ENCODE measurements around the gene CEP170.

The CEP170 gene

GRCh38 chr1:243267914-243268653, 13.0 kb upstream of the CEP170 start:
- DNase-seq = peak; percentile 39

DNA sequence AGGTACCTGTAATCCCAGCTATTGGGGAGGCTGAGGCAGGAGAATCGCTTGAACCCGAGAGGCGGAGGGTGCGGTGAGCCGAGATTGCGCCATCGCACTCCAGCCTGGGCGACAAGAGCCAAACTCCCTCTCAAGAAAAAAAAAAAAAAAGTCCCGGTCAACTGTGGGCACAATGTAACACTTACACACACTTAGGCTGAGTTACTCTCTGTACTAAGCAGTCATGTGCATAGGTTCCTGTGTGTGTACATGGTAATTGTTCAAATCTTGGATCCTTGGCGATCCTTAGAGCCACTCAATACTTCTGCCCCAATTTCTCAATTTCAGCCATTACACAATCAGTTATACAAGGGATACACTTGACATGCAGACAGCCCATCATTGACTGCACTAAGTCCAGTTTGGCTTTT, 12.4 kb upstream of the CEP170 start:
- DNase-seq = no peak

DNA sequence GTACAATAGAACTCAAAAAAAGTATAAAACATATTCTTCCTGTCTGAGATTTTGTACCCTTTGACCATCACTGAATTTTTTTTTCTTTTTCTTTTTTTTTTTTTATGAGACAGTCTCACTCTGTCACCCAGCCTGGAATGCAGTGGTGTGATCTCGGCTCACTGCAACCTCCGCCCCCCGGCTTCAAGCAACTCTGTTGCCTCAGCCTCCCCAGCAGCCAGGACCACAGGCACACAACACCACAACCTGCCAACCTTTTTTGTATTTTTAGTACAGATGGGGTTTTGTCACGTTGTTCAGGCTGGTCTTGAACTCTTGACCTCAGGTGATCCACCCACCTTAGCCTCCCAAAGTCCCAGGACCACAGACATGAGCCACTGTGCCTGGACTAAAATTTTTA, 11.2 kb upstream of the CEP170 start:
- DNase-seq = no peak

DNA sequence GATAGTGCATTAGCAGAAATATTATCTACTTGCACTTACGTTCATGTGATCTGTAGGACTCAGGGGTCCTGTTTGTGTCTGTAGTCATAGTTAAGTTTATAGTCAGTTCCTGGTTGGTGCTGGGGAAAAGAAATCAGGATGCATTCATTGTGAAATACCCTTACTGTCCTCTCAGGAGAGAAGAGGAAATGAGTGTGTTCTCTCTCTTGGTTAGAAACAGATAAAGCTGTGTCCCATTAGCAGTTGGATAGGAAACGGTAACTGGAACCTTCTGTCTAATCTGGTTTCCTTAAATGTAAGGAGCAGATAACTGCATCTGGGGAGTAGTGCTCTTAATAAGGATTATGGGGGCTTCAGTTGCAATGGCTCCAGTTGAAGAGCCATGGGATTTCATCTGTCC, 9.6 kb upstream of the CEP170 start:
- peak; percentile 83 for DNase-seq

- no peak for DNase-seq
Measured at GRCh38 chr1:243261390-243261789, 6.3 kb upstream of the CEP170 start.

DNA sequence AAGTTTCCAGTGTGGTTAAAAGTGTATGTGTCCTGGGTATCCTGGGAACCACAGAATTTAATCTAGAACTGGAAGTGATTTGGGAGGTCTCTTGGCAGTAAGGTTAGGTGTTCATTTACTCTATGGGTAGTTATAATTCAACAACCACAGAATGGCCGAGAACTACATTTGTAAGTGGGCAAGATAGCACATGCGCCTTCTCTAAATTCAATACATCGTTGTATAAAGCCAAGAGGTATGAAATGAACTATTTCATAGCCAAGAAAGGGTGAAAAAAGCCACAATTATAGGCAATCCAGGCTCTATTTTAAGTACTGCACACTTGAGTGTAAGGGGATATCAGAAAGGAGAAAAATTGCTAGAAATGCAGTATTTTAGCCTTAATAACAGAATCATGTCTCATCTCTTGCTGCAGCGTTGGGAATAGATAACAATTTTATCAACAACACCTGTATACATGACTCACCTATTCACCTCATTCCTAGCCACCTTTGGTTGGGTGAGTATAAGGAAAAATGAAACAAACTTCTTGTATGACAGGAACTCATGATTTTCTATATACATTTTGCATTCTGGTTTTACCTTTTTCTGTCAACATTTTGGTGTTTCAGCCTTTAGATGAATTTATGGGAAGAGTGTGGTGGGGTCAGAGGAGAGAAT, 5.3 kb upstream of the CEP170 start:
- no peak for DNase-seq

DNA sequence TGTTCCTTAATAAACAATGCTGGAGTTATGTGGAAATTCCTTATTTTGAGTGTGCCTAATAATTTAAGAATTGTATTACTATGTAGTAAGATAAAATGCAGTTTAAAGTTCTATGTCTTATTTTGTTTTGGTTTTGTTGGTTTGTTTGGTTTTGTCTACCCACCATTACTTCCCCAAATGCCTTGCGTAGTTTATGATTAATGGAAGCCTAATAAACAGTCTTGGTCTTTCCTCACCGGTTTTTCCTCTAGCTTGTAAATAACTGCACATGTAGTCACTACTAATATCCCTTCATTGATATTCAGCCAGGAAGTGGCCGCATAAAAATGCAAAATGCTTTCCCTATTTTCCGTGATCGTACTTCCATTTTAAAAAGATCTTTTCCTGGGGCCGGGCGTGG, 3.6 kb upstream of the CEP170 start:
- no peak for DNase-seq

DNA sequence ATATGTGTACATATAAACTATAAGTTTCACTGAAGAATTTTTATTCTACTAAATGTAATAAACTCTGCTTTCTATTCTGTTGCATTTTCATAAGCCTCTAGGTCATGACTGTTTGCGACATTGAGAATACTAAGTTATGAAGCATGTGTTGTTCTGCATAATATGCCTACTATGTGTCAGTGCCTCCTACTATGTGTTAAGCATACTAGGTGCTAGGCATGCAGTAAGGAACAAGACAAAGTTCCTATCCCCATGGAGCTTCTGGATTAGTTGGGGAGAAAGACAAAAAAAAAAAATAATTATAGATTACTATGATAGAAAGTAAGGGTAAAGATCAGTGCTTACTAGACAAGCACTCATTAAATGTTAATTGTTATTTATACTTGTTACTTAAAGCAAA, 2.1 kb upstream of the CEP170 start:
- no peak for DNase-seq

GRCh38 chr1:243256590-243256989, 1.5 kb upstream of the CEP170 start:
- DNase-seq = no peak

GRCh38 chr1:243255791-243256512, 871 bp upstream of the CEP170 start, which contains the start of gene SDCCAG8:
SDCCAG8 (plus strand) TSS chr1:243256041; CDS start chr1:243256174, 133 bp downstream.
- peak; percentile 98 for DNase-seq

DNA sequence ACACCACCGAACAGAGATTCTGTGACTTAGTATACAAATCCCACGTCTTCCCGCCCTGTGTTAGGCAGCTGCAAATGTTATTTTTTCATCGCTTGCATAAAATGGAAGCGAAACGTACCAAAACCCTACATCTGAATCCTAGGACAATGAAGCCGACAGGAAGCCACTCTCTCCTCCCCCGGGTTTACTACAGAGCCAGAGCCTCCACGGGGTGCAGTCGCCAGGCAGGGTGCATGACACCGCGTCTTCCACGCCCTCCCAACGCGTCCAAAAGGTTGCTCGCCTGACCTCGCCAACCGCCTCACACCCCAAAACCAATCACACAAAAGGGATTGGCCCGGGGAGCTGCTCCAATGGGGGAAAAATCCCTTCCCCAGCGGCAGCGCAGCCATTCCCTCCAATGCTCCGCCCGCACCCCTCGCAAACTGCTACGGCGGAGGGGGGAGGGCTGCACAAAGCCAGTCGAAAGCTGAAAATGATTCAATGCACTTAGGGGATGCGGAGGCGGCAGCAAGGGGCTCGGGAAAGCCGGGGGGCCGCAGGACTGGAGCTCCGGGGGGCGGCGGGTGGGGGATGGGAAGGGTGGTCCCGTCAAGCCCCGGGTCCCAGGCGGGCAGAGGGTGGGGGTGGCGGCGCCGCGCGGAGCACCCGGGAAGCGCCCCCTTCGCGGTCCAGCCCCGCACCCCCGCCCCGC, 701 bp downstream of the CEP170 start:
- peak; percentile 48 for DNase-seq

- DNase-seq = no peak
Measured at GRCh38 chr1:243253926-243254232, 1.2 kb downstream of the CEP170 start.

DNA sequence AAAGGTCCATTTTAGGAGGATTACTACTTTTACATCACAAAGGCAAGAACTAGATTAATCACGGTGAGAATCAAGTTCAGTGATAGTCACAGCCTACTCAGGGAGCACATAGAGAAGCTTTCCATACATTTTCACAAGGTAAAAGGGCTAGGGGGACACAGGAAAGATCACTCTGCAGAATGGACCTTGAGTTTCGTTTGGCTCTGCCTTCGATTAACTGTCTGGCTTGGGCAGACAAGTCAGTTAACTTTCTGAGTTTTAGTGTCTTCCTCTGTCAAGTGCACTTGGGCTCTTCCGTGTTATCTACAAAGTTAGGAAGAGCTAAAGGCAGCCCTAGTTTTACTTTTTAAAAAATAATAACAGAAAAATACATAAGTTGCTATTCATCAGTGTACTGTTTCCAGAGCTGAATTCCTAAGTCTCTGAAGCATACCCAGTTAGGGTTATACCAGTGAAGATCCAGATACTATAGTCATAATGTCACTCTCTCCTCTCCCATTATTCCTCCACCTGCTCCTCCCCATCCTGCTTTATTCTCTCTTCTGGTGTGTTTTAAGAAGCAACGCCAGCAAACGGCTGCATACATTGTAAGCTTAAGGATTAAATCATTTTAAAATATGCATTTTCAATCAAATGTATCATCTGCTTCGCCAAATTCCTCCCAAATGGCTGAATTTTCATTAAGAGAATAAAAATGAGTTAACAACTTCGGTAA, 1.7 kb downstream of the CEP170 start:
- DNase-seq = no peak

- no peak for DNase-seq
Measured at GRCh38 chr1:243251539-243251938, 3.5 kb downstream of the CEP170 start.

DNA sequence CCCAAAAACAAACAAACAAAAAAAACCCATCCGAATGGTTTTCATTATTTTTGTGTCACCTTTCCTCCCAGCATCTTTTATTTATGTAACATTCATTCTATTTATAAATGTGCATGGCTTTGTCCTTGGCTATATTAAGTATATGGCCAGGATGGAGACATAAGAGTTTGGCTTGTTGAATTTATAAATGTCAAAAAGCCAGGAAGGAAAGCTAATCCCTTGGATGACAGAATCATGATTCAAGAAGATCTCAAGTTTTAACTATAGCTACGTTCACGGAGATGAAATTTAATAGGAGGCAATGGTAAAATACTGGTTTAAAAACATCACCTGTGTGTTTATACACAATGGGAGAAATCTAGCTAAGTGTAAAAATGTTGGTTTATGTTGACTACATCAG, 5.0 kb downstream of the CEP170 start:
- DNase-seq = no peak

DNA sequence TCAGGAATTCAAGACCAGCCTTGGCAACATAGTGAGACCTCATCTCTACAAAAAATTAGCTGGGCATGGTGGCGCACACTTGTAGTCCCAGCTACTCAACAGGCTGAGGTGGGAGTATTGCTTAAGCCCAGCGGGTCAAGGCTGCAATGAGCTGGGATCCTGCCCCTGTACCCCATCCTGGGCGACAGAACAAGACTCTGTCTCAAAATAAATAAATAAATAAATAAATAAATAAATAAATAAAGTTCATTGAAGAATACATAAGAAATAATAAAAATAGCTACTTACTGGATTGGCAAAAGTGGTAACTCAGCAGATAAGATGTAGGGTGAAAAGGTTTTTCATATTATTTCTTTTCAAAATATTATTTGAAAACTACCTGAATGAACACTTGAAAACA, 5.9 kb downstream of the CEP170 start:
- no peak for DNase-seq

- no peak for DNase-seq
Measured at GRCh38 chr1:243247901-243248300, 7.2 kb downstream of the CEP170 start.

DNA sequence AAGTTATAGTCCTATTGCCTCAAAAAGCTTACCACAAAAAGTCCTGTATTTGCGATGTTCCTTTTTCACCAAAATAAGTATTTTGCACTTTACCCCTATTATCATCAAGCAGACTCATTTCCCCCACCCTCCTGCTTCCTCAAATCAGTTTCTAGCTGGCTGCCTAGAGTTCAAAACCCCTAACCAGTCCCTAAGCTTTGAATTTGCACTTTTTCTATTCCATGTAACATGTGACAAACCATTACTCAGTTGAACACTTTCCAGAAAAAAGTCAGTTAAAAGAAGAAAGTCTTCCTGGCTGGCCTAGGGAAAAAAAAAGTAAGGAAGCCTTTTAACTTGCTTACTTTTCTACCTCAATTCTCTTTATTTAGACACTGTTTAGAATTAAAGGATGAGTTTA, 8.2 kb downstream of the CEP170 start:
- DNase-seq = no peak

GRCh38 chr1:243244432-243244841, 10.6 kb downstream of the CEP170 start:
- DNase-seq = no peak

GRCh38 chr1:243236604-243237252, 18.4 kb downstream of the CEP170 start:
- DNase-seq = no peak

DNA sequence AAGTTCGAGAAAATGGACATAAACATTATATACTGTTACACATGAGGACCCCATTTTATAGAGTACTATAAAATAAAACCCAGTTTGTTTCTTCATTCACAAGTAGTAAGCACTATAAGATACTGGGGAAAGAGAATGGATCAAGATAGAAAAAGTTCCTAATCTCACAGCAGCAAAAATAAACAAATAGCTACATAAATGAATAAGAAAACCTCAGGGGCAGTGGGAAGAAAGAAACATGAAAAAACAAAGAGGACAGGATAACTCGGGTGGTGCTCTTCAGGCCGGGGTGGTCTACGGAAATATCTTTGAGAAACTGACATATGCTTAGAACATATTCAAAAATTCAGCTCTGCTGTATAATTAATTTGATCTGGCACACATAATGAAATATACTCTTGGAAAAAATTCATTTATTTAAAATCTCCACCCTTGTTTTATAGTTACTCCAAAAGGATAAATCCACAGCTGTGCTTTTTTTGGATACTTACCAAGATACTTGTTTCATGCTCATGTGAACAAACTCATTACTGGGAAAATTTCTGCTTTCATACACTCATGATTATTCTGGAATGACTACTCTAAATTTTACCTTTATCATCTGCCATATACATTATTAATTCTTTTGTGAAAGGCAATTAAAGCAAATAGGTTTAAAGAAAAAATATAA, 20.0 kb downstream of the CEP170 start:
- DNase-seq = no peak

DNA sequence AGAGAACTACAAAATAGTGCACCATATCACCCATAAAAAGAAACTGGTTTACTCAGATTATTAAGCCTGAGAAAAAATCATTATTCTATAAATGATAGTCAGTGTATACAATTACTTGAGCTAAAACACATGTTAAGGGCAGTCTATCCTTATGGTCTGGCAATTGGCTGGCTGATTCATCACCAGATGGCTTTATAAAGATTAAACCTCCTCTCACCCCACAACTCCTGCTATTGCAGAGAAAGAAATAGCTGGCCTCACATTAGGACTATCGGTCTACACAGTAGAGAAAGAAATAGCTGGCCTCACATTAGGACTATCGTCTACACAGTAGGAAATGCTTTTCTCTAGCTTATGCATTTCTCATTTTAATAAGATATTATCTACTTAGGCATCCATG, 21.2 kb downstream of the CEP170 start:
- no peak for DNase-seq

Data from GDM1 (cell line).